ENCODE data around the gene NDEL1. TPM values are rescaled to one million over a fixed set of nuclear protein-coding genes. Genes with fewer than 3 reads are reported as not detected.

The NDEL1 gene
- total RNA-seq, 1 experiment from 2014 or later, result 71.1 TPM

DNA sequence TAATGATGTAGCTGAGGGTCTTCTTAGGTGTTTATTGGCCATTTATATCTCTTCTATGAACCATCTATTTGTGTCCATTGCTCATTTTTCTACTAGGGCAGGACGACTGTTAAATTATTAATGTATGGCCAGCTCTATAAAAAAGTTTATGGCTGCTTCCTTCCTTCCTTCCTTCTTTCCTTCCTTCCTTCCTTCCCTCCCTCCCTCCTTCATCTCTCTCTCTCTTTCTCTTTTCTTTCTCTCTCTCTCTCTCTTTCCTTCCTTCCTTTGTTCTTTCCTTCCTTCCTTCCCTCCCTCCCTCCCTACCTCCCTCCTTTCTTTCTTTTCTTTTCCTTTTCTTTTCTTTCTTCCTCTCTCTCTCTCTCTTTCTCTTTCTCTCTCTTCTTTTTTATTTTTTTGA lies 17.2 kb upstream of the NDEL1 start:
- ChIA-PET POLR2A (ENCODE audit: low non-redundant PET) (no interaction called here), CTCF (no interaction called here)
- no peak for DNase-seq (ENCODE audit: low spot score)
- H3K36me3 ChIP-seq (ENCODE audit: insufficient read depth, low read length, poor library complexity, severe bottlenecking), result no peaks in the 10 kb centered on the region
- intact Hi-C loops (cut with micrococcal nuclease; ENCODE audit: unreplicated experiment), result loop anchor here (10.0 kb wide), 1 partner anchor 476 kb away; no protein-coding TSS in a partner anchor
- H3K4me3 ChIP-seq (ENCODE audit: low read depth, low read length, poor library complexity, severe bottlenecking), result no peak overlapping the region
- no peak overlapping the region for H3K27ac ChIP-seq (ENCODE audit: low read depth, low read length, poor library complexity, severe bottlenecking)
- TF ChIP-seq EZH2 (IDR thresholded peaks at IDR 0.05; ENCODE audit: borderline replicate concordance, low read depth, low read length, poor library complexity, severe bottlenecking) (no peak), CTCF (conservative IDR thresholded peaks at IDR 0.05; ENCODE audit: low read depth, low read length) (no peak)
- no peaks in the 10 kb centered on the region for H3K27me3 ChIP-seq (replicated peaks; ENCODE audit: insufficient read depth, low read depth, low read length, poor library complexity)
- H3K9me3 ChIP-seq (ENCODE audit: low read depth, low read length, poor library complexity, severe bottlenecking), result no peaks in the 10 kb centered on the region
- H3K4me1 ChIP-seq (ENCODE audit: insufficient read depth, low read length, poor library complexity, severe bottlenecking), result no peaks in the 10 kb centered on the region
- BruUV-seq (replicated peaks), result no TSS peak

- DNase-seq (ENCODE audit: low spot score), result no peak
- BruUV-seq (replicated peaks), result no TSS peak
- Histone ChIP-seq H3K4me1 (ENCODE audit: insufficient read depth, low read length, poor library complexity, severe bottlenecking) (no peaks in the 10 kb centered on the region), H3K4me3 (ENCODE audit: low read depth, low read length, poor library complexity, severe bottlenecking) (no peak overlapping the region), H3K27ac (ENCODE audit: low read depth, low read length, poor library complexity, severe bottlenecking) (no peak overlapping the region), H3K9me3 (ENCODE audit: low read depth, low read length, poor library complexity, severe bottlenecking) (no peaks in the 10 kb centered on the region), H3K36me3 (ENCODE audit: insufficient read depth, low read length, poor library complexity, severe bottlenecking) (no peaks in the 10 kb centered on the region), H3K27me3 (replicated peaks; ENCODE audit: insufficient read depth, low read depth, low read length, poor library complexity) (no peaks in the 10 kb centered on the region)
- TF ChIP-seq EZH2 (IDR thresholded peaks at IDR 0.05; ENCODE audit: borderline replicate concordance, low read depth, low read length, poor library complexity, severe bottlenecking), result no peak
- no peak for TF ChIP-seq CTCF (conservative IDR thresholded peaks at IDR 0.05; ENCODE audit: low read depth, low read length)
- CTCF ChIA-PET, result no interaction called here
- intact Hi-C loops (cut with micrococcal nuclease; ENCODE audit: unreplicated experiment), result loop anchor here (10.0 kb wide), 1 partner anchor 475 kb away; no protein-coding TSS in a partner anchor
- POLR2A ChIA-PET (ENCODE audit: low non-redundant PET), result no interaction called here
These were observed 16.4 kb upstream of the NDEL1 start for GRCh38 chr17:8419305-8419704.

DNA sequence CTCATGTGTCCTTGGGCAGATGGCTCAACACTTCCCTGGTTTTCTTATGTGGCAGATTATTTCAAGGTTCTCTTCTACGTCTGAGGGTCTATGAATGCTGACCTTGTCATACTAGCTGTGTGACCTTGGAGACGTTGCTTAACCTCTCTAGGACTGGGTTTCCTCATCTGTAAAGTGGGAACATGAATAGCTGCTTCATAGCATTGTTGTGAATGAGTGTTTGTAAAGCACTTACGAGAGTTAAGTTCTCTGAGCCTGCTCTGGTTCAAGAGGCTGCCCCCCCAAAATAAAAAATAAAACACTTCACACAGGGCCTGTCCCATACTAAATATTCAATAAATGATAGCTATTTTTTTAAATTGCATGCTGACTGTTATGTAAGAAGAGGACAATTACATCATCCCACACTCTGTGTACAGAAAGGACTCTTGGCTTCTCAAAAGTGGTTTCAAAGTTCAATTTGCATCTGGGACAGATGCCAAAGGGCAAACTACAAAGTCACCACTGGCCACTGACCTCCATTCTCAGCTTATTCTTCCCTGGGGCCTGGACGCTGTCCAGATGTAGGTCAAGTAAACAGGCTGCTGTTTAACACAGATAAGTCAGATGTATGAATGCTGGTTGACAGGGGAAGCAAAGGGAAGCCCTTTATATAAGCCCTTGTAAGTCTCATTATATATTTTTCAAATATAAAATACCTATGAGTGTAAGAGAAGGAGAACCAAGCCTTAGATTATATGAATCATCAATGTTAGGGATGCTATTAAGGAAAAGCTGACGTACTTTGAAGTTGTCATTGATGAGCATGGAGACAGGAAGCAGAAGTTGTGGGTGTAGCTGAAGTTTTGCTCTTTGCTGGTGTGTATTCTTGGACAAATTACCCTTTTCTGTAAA lies 15.4 kb upstream of the NDEL1 start:
- POLR2A ChIA-PET (ENCODE audit: low non-redundant PET), result no interaction called here
- CTCF ChIA-PET, result interaction anchor here (1.2 kb wide), 1 partner anchor 10 kb away, joined by 5 read pairs; no protein-coding TSS in a partner anchor
- intact Hi-C loops (cut with micrococcal nuclease; ENCODE audit: unreplicated experiment), result no loop called here
- Histone ChIP-seq H3K4me1 (ENCODE audit: insufficient read depth, low read length, poor library complexity, severe bottlenecking) (no peaks in the 10 kb centered on the region), H3K27ac (ENCODE audit: low read depth, low read length, poor library complexity, severe bottlenecking) (no peak overlapping the region), H3K4me3 (ENCODE audit: low read depth, low read length, poor library complexity, severe bottlenecking) (no peak overlapping the region), H3K36me3 (ENCODE audit: insufficient read depth, low read length, poor library complexity, severe bottlenecking) (no peaks in the 10 kb centered on the region), H3K27me3 (replicated peaks; ENCODE audit: insufficient read depth, low read depth, low read length, poor library complexity) (no peaks in the 10 kb centered on the region), H3K9me3 (ENCODE audit: low read depth, low read length, poor library complexity, severe bottlenecking) (no peaks in the 10 kb centered on the region)
- no TSS peak for BruUV-seq (replicated peaks)
- no peak for DNase-seq (ENCODE audit: low spot score)
- TF ChIP-seq CTCF (conservative IDR thresholded peaks at IDR 0.05; ENCODE audit: low read depth, low read length) (no peak), EZH2 (IDR thresholded peaks at IDR 0.05; ENCODE audit: borderline replicate concordance, low read depth, low read length, poor library complexity, severe bottlenecking) (no peak)

Data from A673 (cell line).